Activated T-helper 17 cell treated with anti-CD3 and anti-CD28 coated beads, Interleukin-2, amount 50 U/mL, for 72 hours (primary cell): ENCODE measurements around the gene BRF1. TPM values are rescaled to one million over a fixed set of nuclear protein-coding genes. Genes with fewer than 3 reads are reported as not detected.

Experiments used
- ATAC-seq: fragments of 150-1000 bp; cut with Tn5 transposase; replicated peaks from 2 replicates; pipeline ENCODE4 v1.10.0; 2021; ENCODE audit warnings: mild to moderate bottlenecking, moderate library complexity
- H3K27ac Mint-ChIP-seq: one replicate; pipeline ENCODE4 v1.8.0; 2022; ENCODE audit warnings: mixed read lengths
- H3K27me3 Mint-ChIP-seq: one replicate; pipeline ENCODE4 v1.8.0; 2022; ENCODE audit warnings: mixed read lengths
- H3K36me3 Mint-ChIP-seq: one replicate; pipeline ENCODE4 v1.8.0; 2022; ENCODE audit warnings: low read depth, mild to moderate bottlenecking, mixed read lengths
- H3K4me1 Mint-ChIP-seq: one replicate; pipeline ENCODE4 v1.8.0; 2022; ENCODE audit warnings: mixed read lengths
- H3K4me3 Mint-ChIP-seq: one replicate; pipeline ENCODE4 v1.8.0; 2022; ENCODE audit warnings: mild to moderate bottlenecking, mixed read lengths
- H3K9me3 Mint-ChIP-seq: one replicate; pipeline ENCODE4 v1.8.0; 2022; ENCODE audit warnings: mixed read lengths
- total RNA-seq, 2 donors: library from RNA; stranded (reverse); gene quantifications; one replicate each; pipeline ENCODE4 v1.2.3, GENCODE V29; 2022

Gene BRF1
- total RNA-seq, 2 donors from 2014 or later: 28.6 to 35.1 TPM

- H3K4me1 Mint-ChIP-seq: no peaks in the 10 kb centered on the region
- no peak overlapping the region for H3K4me3 Mint-ChIP-seq
- H3K36me3 Mint-ChIP-seq: peaks cover 6% of the 10 kb centered on the region
- no peaks in the 10 kb centered on the region for H3K9me3 Mint-ChIP-seq
- ATAC-seq: no peak
- H3K27me3 Mint-ChIP-seq: no peaks in the 10 kb centered on the region
- no peak overlapping the region for H3K27ac Mint-ChIP-seq
These were observed 44.4 kb downstream of the BRF1 start for GRCh38 chr14:105256292-105256960.

DNA sequence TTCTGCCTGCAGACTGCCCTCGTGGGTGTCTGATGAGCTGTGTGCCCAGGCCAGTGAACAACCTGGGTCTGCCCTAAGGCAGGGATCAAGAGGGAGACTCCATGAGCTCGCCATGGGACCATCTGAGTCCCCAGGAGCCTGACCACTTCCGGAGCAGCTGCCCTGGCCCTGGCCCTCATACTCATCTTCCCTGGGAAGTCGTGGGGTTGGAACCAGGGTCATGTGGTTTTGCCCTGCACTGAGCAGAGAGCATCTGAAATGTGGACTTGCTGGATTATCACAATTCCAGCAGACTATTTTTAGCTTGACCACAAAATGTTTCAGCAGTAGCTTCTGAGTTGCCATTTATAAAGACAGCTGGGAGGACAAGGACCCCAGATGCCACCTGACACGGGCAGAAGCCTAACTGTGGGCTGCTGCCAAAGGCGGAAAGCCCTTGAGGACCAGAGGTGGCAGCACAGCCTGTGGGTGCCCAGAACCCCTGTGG is 45.7 kb downstream of the BRF1 start:
- no peak for ATAC-seq

GRCh38 chr14:105253329-105253682 is 47.5 kb downstream of the BRF1 start:
- Mint-ChIP-seq H3K4me3 (no peak overlapping the region), H3K4me1 (peaks cover 4% of the 10 kb centered on the region), H3K36me3 (peaks cover 24% of the 10 kb centered on the region), H3K27me3 (no peaks in the 10 kb centered on the region), H3K9me3 (no peaks in the 10 kb centered on the region), H3K27ac (no peak overlapping the region)
- ATAC-seq: no peak

More for the DNA sequence above, 45.7 kb downstream of the BRF1 start:
- no peaks in the 10 kb centered on the region for H3K9me3 Mint-ChIP-seq
- peaks cover 13% of the 10 kb centered on the region for H3K36me3 Mint-ChIP-seq
- no peak overlapping the region for H3K4me3 Mint-ChIP-seq
- no peaks in the 10 kb centered on the region for H3K27me3 Mint-ChIP-seq
- no peak overlapping the region for H3K27ac Mint-ChIP-seq
- peaks cover 4% of the 10 kb centered on the region for H3K4me1 Mint-ChIP-seq

DNA sequence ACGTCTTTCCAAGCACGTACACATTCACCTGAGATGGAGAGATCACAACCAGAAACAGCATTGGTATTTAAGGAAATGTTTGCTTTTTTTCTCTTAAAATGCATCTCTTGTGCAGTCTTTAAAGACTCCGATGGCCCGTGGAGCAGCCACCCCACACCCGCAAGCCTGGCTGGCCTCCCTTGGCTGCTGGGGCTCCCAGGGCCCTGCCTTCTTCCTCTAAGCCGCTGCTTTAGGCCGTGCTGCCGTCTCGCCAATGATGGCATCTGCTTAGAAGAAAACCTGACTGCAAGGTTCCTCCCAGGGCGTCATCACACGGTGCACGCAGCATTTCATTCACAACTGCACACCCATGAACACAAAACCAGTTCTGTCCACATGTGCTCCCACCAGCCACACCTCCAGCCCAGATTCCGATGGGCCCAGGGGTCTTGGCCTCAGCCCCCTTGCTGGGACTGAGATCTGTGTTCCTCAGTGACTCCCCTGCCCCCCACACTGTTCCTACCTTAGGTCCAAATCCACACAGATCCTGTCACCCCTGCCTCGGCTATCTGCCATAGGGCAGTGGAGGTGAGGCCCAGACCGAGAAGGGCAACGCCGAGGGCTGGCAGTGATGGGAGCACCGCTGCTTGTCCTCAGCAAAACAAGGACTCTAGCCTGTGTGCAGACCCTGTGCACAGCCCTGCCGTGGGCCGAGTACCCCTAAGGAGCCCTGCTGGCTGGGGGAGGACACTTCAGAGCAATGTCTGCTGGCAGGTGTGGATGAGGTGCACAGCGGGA is 48.1 kb downstream of the BRF1 start:
- no peak overlapping the region for H3K4me3 Mint-ChIP-seq
- H3K36me3 Mint-ChIP-seq: peaks cover 24% of the 10 kb centered on the region
- H3K27me3 Mint-ChIP-seq: no peaks in the 10 kb centered on the region
- H3K4me1 Mint-ChIP-seq: peaks cover 4% of the 10 kb centered on the region
- no peaks in the 10 kb centered on the region for H3K9me3 Mint-ChIP-seq
- no peak overlapping the region for H3K27ac Mint-ChIP-seq
- no peak for ATAC-seq

GRCh38 chr14:105251920-105252319 is 48.9 kb downstream of the BRF1 start:
- no peak for ATAC-seq
- Mint-ChIP-seq H3K9me3 (no peaks in the 10 kb centered on the region), H3K36me3 (peaks cover 30% of the 10 kb centered on the region), H3K4me1 (peaks cover 10% of the 10 kb centered on the region), H3K4me3 (no peak overlapping the region), H3K27ac (no peak overlapping the region), H3K27me3 (no peaks in the 10 kb centered on the region)

- peaks cover 31% of the 10 kb centered on the region for H3K36me3 Mint-ChIP-seq
- H3K27ac Mint-ChIP-seq: no peak overlapping the region
- no peak overlapping the region for H3K4me3 Mint-ChIP-seq
- no peak for ATAC-seq
- H3K27me3 Mint-ChIP-seq: no peaks in the 10 kb centered on the region
- H3K4me1 Mint-ChIP-seq: peaks cover 10% of the 10 kb centered on the region
- no peaks in the 10 kb centered on the region for H3K9me3 Mint-ChIP-seq
These were observed 49.8 kb downstream of the BRF1 start for GRCh38 chr14:105250986-105251385.

- Mint-ChIP-seq H3K4me1 (peaks cover 10% of the 10 kb centered on the region), H3K36me3 (peaks cover 31% of the 10 kb centered on the region)
These were observed 50.8 kb downstream of the BRF1 start for GRCh38 chr14:105250008-105250366.

GRCh38 chr14:105249182-105250007 is 51.4 kb downstream of the BRF1 start:
- no peaks in the 10 kb centered on the region for H3K27me3 Mint-ChIP-seq
- H3K4me3 Mint-ChIP-seq: peak overlapping the region; percentile 68
- peaks cover 37% of the 10 kb centered on the region for H3K36me3 Mint-ChIP-seq
- no peaks in the 10 kb centered on the region for H3K9me3 Mint-ChIP-seq
- peaks cover 10% of the 10 kb centered on the region for H3K4me1 Mint-ChIP-seq
- no peak overlapping the region for H3K27ac Mint-ChIP-seq
- ATAC-seq: no peak

More at GRCh38 chr14:105250008-105250366, 50.8 kb downstream of the BRF1 start:
- Mint-ChIP-seq H3K27me3 (no peaks in the 10 kb centered on the region), H3K27ac (no peak overlapping the region), H3K4me3 (peak overlapping the region; percentile 68), H3K9me3 (no peaks in the 10 kb centered on the region)
- ATAC-seq: no peak

DNA sequence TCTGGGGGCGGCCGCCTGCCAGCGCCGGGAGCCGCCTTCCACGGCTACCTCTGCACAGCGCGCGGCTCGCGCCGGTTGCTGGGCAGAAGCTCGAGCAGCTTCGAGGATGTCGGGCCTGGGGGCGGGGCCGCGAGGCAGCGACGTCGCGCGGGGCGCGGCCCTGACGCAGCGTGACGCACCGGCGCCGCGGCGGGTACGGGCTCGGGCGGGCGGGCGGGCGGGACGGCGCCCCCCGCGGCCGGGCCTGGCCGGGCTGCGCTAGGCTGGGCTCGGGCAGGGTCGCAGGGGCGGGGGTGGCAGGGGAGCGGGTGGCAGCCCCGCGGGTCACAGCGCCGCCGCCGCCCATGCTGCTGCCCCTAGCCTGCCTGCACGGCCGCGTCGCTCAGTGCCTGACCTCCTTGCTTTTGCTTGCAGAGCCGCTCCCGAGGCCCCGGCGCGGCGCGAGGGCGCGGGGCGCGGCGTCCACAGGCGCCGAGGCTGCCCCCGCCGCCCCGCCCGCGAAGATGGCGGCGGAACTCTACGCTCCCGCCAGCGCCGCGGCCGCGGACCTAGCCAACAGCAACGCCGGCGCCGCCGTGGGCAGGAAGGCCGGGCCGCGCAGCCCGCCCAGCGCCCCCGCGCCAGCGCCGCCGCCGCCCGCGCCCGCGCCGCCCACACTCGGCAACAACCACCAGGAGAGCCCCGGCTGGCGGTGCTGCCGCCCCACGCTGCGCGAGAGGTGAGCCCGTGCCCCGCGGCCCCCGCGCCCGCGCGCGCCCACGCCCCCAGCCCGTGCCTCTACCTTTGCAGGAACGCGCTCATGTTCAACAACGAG is 52.2 kb downstream of the BRF1 start, which contains the start of gene BTBD6:
BTBD6 (plus strand) TSS at position 166 of the 814 bp plus-strand sequence; CDS start at position 345, 179 bp downstream.
- ATAC-seq: peak; percentile 97
- Mint-ChIP-seq H3K27ac (no peak within 1 kb of the TSS), H3K9me3 (no peaks in the 10 kb centered on the region), H3K4me1 (peaks cover 10% of the 10 kb centered on the region), H3K4me3 (peak within 1 kb of the TSS; percentile 72), H3K36me3 (peaks cover 36% of the 10 kb centered on the region), H3K27me3 (no peaks in the 10 kb centered on the region)

GRCh38 chr14:105247715-105248367 is 53.0 kb downstream of the BRF1 start:
- Mint-ChIP-seq H3K27me3 (no peaks in the 10 kb centered on the region), H3K9me3 (no peaks in the 10 kb centered on the region), H3K27ac (no peak overlapping the region), H3K4me3 (peak overlapping the region; percentile 72), H3K36me3 (peaks cover 35% of the 10 kb centered on the region), H3K4me1 (peaks cover 10% of the 10 kb centered on the region)
- ATAC-seq: no peak

DNA sequence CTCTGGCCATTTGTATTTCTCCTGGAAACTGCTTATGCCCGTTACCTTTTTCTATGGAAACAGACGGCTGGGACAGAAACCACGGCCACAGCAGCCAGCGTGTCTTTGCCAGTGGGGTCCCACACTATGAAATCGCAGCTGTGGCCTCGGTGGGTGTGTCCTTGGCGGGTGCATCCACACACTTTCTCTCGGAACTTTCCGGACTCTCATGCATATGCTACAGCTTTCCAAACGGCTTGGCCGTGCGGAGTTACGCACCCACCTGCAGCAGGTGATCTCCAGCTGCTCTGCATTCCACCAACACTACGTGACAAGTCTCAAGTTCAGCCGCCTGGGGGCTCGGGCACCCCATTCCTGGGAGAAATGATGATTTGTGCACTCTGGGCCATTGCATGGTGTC is 53.8 kb downstream of the BRF1 start:
- peak overlapping the region; percentile 72 for H3K4me3 Mint-ChIP-seq
- no peak overlapping the region for H3K27ac Mint-ChIP-seq
- H3K9me3 Mint-ChIP-seq: no peaks in the 10 kb centered on the region
- H3K27me3 Mint-ChIP-seq: no peaks in the 10 kb centered on the region
- ATAC-seq: no peak
- H3K4me1 Mint-ChIP-seq: peaks cover 10% of the 10 kb centered on the region
- H3K36me3 Mint-ChIP-seq: peaks cover 35% of the 10 kb centered on the region

- ATAC-seq: no peak
- peaks cover 22% of the 10 kb centered on the region for H3K36me3 Mint-ChIP-seq
- H3K27me3 Mint-ChIP-seq: no peaks in the 10 kb centered on the region
- H3K4me3 Mint-ChIP-seq: no peak overlapping the region
- H3K9me3 Mint-ChIP-seq: no peaks in the 10 kb centered on the region
- H3K27ac Mint-ChIP-seq: no peak overlapping the region
- peaks cover 6% of the 10 kb centered on the region for H3K4me1 Mint-ChIP-seq
These were observed 56.5 kb downstream of the BRF1 start for GRCh38 chr14:105244334-105244733.

DNA sequence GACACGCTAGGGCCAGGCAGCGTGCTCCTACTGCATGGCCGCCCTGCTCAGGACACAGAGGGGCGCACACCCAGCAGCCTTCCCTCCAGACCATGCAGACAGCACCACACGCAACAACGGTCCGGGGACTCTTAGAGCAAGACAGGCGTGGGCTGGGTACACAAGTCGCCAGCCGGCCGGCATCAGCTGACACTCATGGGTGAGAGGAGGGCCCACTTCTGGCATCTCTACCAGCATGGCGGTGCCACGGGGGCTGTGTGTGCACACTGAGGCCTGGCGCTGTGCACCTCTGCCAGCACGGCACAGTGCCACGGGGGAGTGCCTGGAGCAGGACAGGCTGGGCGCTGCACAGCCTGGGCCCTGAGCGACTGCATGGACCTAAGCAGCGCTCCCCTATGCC is 59.2 kb downstream of the BRF1 start:
- no peaks in the 10 kb centered on the region for H3K27me3 Mint-ChIP-seq
- no peaks in the 10 kb centered on the region for H3K4me1 Mint-ChIP-seq
- ATAC-seq: no peak

More for the DNA sequence above, 59.2 kb downstream of the BRF1 start:
- Mint-ChIP-seq H3K9me3 (no peaks in the 10 kb centered on the region), H3K4me3 (no peak overlapping the region), H3K36me3 (peaks cover 11% of the 10 kb centered on the region), H3K27ac (no peak overlapping the region)
